ENCODE data around the gene LSM2.
"Not testable (repeated sequence)": the region's sequence is repeated elsewhere in the genome, so short reads cannot be mapped to it uniquely, and the experiment has no call there.

The LSM2 gene

DNA sequence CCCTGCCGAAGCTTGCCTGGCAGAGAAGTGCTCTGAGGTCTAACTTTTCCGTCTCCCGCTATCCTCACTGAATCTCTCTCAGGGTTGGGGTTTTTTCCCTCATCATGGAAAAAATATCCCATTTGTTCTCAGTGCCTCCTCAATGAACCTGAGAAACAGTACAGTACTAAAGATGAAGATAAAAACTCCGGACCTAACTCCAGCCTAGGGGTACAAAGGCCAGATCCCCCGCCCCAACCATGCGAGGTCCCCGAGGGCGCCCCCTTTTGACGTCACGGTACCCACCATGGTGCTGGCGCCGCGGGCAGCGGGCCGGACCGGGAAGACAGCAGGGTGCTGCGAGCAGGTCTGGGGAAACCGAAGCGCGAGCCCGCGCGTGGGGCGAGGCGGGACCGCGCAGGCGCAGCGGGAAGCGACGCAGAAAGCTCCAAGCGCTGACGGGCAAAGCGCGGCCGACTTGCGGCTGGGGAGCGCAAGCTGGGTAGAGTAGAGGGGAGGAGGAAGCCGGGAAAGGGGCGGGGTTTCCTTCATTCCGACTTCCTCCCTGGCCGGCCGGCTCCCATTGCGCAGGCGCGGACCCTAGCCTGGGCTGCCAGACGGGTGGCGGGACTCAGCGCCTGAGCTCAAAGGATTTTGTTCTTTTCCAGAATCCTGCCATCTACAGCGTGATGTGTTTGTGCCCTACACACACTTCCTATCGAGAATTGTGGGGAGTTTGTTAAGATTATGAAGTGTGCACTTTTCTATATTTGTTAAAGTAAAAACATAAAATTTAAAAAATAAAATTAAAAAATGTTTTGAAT is at the start of gene LSM2:
Gene LSM2, minus strand, starts transcription at position 497 of the 803 bp plus-strand sequence. Its CDS starts 209 bp downstream, at position 288.
- peak within 1 kb of the TSS; percentile 85 for H3K4me3 ChIP-seq (ENCODE audit: low read depth, low read length)
- TF ChIP-seq, protein P1, sequence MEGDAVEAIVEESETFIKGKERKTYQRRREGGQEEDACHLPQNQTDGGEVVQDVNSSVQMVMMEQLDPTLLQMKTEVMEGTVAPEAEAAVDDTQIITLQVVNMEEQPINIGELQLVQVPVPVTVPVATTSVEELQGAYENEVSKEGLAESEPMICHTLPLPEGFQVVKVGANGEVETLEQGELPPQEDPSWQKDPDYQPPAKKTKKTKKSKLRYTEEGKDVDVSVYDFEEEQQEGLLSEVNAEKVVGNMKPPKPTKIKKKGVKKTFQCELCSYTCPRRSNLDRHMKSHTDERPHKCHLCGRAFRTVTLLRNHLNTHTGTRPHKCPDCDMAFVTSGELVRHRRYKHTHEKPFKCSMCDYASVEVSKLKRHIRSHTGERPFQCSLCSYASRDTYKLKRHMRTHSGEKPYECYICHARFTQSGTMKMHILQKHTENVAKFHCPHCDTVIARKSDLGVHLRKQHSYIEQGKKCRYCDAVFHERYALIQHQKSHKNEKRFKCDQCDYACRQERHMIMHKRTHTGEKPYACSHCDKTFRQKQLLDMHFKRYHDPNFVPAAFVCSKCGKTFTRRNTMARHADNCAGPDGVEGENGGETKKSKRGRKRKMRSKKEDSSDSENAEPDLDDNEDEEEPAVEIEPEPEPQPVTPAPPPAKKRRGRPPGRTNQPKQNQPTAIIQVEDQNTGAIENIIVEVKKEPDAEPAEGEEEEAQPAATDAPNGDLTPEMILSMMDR (conservative IDR thresholded peaks at IDR 0.05; ENCODE audit: low read depth, low read length) = peak; percentile 1
- peak; percentile 98 for DNase-seq (ENCODE audit: low read depth)

DNA sequence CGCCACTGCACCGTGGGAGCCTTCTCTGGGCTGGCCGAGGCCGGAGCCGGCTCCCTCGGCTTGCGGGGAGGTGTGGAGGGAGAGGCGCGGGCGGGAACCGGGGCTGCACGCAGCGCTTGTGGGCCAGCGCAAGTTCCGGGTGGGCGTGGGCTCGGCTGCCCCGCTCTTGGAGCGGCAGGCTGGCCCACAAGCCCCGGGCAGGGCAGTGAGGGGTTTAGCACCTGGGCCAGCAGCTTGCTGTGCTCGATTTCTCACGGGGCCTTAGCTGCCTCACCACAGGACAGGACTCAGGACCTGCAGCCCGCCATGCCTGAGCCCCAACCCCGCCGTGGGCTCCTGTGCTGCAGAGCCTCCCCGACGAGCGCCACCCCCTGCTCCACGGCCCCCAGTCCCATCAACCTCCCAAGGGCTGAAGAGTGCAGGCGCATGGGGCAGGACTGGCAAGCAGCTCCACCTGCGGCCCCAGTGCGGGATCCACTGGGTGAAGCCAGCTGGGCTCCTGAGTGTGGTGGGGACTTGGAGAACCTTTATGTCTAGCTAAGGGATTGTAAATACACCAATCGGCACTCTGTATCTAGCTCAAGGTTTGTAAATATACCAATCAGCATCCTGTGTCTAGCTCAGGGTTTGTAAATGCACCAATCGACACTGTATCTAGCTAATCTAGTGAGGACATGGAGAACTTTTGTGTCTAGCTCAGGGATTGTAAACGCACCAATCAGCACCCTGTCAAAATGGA is 45.4 kb upstream of the LSM2 start:
- not testable (repeated sequence) for H3K4me3 ChIP-seq (ENCODE audit: low read depth, low read length); DNase-seq (ENCODE audit: low read depth)

DNA sequence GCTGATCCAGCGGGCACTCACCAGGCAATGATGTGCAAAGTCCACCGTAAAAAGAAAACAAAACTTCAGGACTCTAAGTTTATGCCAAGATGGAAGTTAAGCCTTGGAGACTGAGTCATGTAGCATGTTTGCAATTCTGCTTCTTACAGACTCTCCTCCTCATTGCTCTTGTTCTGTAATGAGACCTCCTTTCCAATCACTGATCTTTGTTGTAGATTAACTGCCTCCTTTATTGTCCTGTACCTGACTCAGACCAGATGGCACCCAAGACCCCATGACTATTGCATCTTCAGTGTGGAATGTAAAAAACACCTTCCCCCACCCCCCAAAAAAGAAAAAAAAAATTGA is 44.7 kb upstream of the LSM2 start:
- no peak for DNase-seq (ENCODE audit: low read depth)
- TF ChIP-seq, protein P1 (conservative IDR thresholded peaks at IDR 0.05; ENCODE audit: low read depth, low read length) = no peak
- no peak overlapping the region for H3K4me3 ChIP-seq (ENCODE audit: low read depth, low read length)

DNA sequence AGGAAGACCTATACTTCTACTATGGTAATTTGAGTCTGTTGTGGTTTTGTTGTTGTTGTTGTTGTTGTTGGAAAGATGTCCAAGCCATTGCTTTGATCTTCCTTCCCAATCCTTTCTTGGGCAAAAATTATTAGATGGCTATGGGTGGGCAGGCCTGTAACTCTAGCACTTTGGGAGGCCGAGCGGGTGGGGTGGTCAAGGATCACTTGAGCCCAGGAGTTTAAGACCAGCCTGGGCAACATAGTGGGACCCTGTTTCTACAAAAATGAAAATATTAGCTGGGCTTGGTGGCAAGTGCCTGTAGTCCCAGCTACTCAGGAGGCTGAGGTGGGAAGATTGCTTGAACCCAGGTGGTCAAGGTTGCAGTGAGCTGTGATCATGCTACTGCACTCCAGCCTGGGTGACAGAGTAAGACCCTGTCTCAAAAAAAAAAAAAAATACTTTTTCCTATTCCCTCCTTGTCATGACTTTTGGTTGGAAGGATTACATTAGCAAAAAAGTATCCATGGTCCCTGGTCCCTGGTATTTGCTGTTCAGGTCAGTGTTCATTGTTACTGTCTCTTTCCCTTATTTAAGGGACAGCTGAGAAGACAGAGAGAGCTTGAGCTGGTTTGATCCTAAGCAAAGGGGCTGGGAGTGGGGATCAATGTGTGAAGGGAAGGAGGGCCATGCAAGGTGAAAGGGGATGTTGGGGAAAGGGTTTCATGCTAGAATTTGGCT is 44.2 kb upstream of the LSM2 start:
- DNase-seq (ENCODE audit: low read depth) = no peak
- H3K4me3 ChIP-seq (ENCODE audit: low read depth, low read length) = no peak overlapping the region
- TF ChIP-seq, protein P1 (conservative IDR thresholded peaks at IDR 0.05; ENCODE audit: low read depth, low read length) = no peak

DNA sequence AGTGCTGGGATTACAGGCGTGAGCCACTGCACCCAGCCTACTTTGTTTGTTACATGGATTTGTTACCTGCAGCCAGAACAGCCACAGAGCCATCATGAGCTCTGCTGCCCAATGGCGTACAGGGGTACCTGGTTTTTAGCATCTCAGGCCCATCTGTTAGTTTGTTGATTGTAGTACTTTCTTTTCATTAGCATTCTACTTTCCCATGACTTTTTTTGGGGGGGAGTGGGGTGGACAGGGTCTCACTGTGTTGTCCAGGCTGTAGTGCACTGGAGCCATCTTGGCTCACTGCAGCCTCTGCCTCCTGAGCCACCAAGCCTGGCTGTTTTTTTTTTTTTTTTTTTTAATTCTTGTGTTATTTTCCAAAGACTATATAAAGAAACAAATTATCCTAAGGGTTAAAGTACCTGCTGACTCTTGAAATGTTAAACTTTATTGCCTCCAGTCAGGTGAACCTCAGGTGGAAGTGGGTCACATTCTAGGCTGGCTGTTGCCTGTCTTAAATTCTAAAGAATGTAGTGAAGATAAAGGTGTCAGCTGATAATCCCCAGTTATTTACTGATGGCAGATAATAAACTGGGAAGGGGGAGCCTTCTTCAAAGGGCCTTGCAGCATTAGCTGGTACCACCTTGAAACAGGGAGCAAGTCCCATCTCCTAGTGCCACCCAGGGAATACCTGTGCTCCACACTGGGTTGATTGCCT is 40.7 kb upstream of the LSM2 start:
- H3K4me3 ChIP-seq (ENCODE audit: low read depth, low read length) = no peak overlapping the region
- TF ChIP-seq, protein P1 (conservative IDR thresholded peaks at IDR 0.05; ENCODE audit: low read depth, low read length) = no peak
- DNase-seq (ENCODE audit: low read depth) = no peak

DNA sequence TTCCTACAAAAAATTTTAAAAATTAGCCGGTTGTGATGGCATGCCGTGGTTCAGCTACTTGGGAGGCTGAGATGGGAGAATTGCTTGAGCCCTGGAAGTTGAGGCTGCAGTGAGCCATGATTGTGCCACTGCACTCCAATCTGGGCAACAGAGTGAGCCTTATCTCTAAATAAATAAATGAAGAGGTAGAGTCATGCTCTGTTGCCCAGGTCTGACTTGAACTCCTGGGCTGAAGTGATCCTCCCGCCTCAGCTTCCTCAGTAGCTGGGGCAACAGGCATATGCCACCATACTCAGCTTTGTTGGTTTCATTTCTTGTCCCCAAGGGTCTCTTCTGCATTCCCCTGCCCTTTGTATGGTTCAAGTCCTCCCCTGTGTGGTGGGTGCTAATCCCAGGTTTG is 37.7 kb upstream of the LSM2 start:
- H3K4me3 ChIP-seq (ENCODE audit: low read depth, low read length) = no peak overlapping the region
- DNase-seq (ENCODE audit: low read depth) = no peak
- TF ChIP-seq, protein P1 (conservative IDR thresholded peaks at IDR 0.05; ENCODE audit: low read depth, low read length) = no peak

DNA sequence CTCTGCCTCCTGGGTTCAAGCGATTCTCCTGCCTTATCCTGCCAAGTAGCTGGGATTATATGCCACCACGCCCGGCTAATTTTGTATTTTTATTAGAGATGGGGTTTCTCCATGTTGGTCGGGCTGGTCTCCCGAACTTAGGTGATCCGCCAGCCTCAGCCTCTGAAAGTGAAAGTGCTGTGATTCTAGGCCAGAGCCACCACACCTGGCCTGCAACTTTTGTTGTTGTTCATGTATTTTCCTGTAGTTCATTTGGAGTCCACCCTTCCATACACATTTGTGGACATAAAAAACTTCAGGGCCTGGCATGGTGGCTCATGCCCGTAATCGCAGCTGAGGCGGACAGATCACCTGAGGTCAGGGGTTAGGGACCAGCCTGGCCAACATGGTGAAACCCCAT is 35.3 kb upstream of the LSM2 start:
- TF ChIP-seq, protein P1 (conservative IDR thresholded peaks at IDR 0.05; ENCODE audit: low read depth, low read length) = no peak
- H3K4me3 ChIP-seq (ENCODE audit: low read depth, low read length) = no peak overlapping the region
- DNase-seq (ENCODE audit: low read depth) = no peak

DNA sequence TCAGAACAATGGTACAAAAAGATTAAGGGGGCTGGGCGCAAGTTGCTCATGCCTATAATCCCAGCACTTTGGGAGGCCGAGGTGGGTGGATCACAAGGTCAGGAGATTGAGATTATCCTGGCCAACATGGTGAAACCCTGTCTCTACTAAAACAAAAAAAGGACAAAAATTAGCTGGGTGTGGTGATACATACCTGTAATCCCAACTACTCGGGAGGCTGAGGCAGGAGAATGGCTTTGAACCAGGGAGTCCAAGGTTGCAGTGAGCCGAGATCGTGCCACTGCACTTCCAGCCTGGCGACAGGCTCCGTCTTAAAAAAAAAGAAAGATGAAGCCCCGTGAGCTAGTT is 33.0 kb upstream of the LSM2 start:
- not testable (repeated sequence) for DNase-seq (ENCODE audit: low read depth); H3K4me3 ChIP-seq (ENCODE audit: low read depth, low read length)
